H9 (cell line): ENCODE results near the gene ATP13A1. TPM values are rescaled to one million over a fixed set of nuclear protein-coding genes. Genes with fewer than 3 reads are reported as not detected.

Experiments used
- DNase-seq: peaks from one replicate; pipeline ENCODE4 v3.0.0-alpha.2; 2017
- H2AFZ ChIP-seq: one replicate; pipeline ENCODE4 v1.6.1; 2013; ENCODE audit warnings: mild to moderate bottlenecking, low read length, control low read depth, moderate library complexity
- H2AK5ac ChIP-seq: 2 replicates; pipeline ENCODE4 v1.6.1; 2013; ENCODE audit warnings: low read length, control low read depth, mixed read lengths; ENCODE audit not compliant: insufficient read length
- H2BK120ac ChIP-seq: one replicate; pipeline ENCODE4 v1.6.1; 2013; ENCODE audit warnings: low read depth, mild to moderate bottlenecking, low read length, control low read depth, inconsistent platforms; ENCODE audit not compliant: poor library complexity, severe bottlenecking
- H2BK12ac ChIP-seq: 2 replicates; pipeline ENCODE4 v1.6.1; 2013; ENCODE audit warnings: low read length, control low read depth, mixed read lengths, low read depth; ENCODE audit not compliant: insufficient read length
- H2BK15ac ChIP-seq: 2 replicates; pipeline ENCODE4 v1.6.1; 2013; ENCODE audit warnings: low read depth, low read length, control low read depth
- H2BK20ac ChIP-seq: one replicate; pipeline ENCODE4 v1.6.1; 2013; ENCODE audit warnings: low read depth, mild to moderate bottlenecking, low read length, control low read depth, inconsistent platforms; ENCODE audit not compliant: poor library complexity, severe bottlenecking
- H2BK5ac ChIP-seq: 2 replicates; pipeline ENCODE4 v1.6.1; 2013; ENCODE audit warnings: low read length, control low read depth, mixed read lengths; ENCODE audit not compliant: insufficient read length
- H3K14ac ChIP-seq: 2 replicates; pipeline ENCODE4 v1.6.1; 2013; ENCODE audit warnings: low read length, control low read depth; ENCODE audit not compliant: insufficient read depth
- H3K18ac ChIP-seq: 2 replicates; pipeline ENCODE4 v1.6.1; 2013; ENCODE audit warnings: low read depth, mild to moderate bottlenecking, mixed read lengths, low read length, control low read depth; ENCODE audit not compliant: insufficient read length
- H3K23ac ChIP-seq: 2 replicates; pipeline ENCODE4 v1.6.1; 2013; ENCODE audit warnings: low read length, control low read depth, mixed read lengths, low read depth; ENCODE audit not compliant: insufficient read length
- H3K23me2 ChIP-seq: 2 replicates; pipeline ENCODE4 v1.6.1; 2013; ENCODE audit warnings: low read depth, mild to moderate bottlenecking, mixed read lengths, low read length, control low read depth; ENCODE audit not compliant: insufficient read length, poor library complexity, severe bottlenecking
- H3K27ac ChIP-seq: 2 replicates; pipeline ENCODE4 v1.5.1; 2013; ENCODE audit warnings: low read length, control low read depth, mixed read lengths, low read depth; ENCODE audit not compliant: insufficient read length
- H3K27me3 ChIP-seq: 2 replicates; pipeline ENCODE4 v1.6.1; 2013; ENCODE audit warnings: low read length, control low read depth, inconsistent platforms; ENCODE audit not compliant: insufficient read depth
- H3K4ac ChIP-seq: 2 replicates; pipeline ENCODE4 v1.6.1; 2013; ENCODE audit warnings: low read depth, mild to moderate bottlenecking, control low read depth, inconsistent platforms, low read length, moderate library complexity
- H3K4me1 ChIP-seq: 2 replicates; pipeline ENCODE4 v1.6.1; 2013; ENCODE audit warnings: low read length, control low read depth, inconsistent platforms; ENCODE audit not compliant: insufficient read depth
- H3K4me2 ChIP-seq: 2 replicates; pipeline ENCODE4 v1.6.1; 2013; ENCODE audit warnings: low read length, control low read depth, mixed read lengths; ENCODE audit not compliant: insufficient read length, insufficient read depth
- H3K56ac ChIP-seq: 2 replicates; pipeline ENCODE4 v1.6.1; 2013; ENCODE audit warnings: low read depth, mild to moderate bottlenecking, mixed read lengths, low read length, control low read depth; ENCODE audit not compliant: insufficient read length
- H3K79me1 ChIP-seq: 2 replicates; pipeline ENCODE4 v1.6.1; 2013; ENCODE audit warnings: low read depth, mild to moderate bottlenecking, moderate library complexity, low read length, control low read depth, inconsistent platforms; ENCODE audit not compliant: insufficient read depth, poor library complexity, severe bottlenecking
- H3K79me2 ChIP-seq: 2 replicates; pipeline ENCODE4 v1.6.1; 2013; ENCODE audit warnings: low read length, control low read depth, inconsistent platforms; ENCODE audit not compliant: insufficient read depth
- H3K9ac ChIP-seq: 2 replicates; pipeline ENCODE4 v1.6.1; 2013; ENCODE audit warnings: low read length, control low read depth, mixed read lengths; ENCODE audit not compliant: insufficient read length; ENCODE audit errors: extremely low read depth
- H3K9me3 ChIP-seq: one replicate; pipeline ENCODE4 v1.6.1; 2013; ENCODE audit warnings: low read depth, low read length, inconsistent platforms; ENCODE audit not compliant: control insufficient read depth
- H3T11ph ChIP-seq: one replicate; pipeline ENCODE4 v1.6.1; 2013; ENCODE audit warnings: mild to moderate bottlenecking, low read length, control low read depth, inconsistent platforms
- H4K20me1 ChIP-seq: one replicate; pipeline ENCODE4 v1.6.1; 2013; ENCODE audit not compliant: control insufficient read depth, insufficient read length, insufficient read depth
- H4K5ac ChIP-seq: 2 replicates; pipeline ENCODE4 v1.6.1; 2013; ENCODE audit warnings: low read depth, mild to moderate bottlenecking, mixed read lengths, low read length, control low read depth; ENCODE audit not compliant: insufficient read length
- H4K8ac ChIP-seq: replicated peaks from 2 replicates; pipeline ENCODE4 v1.6.1; 2013; ENCODE audit warnings: low read length, control low read depth, mixed read lengths, low read depth; ENCODE audit not compliant: insufficient read length
- H4K91ac ChIP-seq: 2 replicates; pipeline ENCODE4 v1.6.1; 2013; ENCODE audit warnings: low read depth, mild to moderate bottlenecking, moderate library complexity, mixed read lengths, low read length, control low read depth; ENCODE audit not compliant: insufficient read length
- H3K27ac Mint-ChIP-seq, 3 experiments: 2 replicates in 2 of 3; 3 replicates in 1 of 3; pipeline ENCODE4 v1.8.0; 2020 to 2021; ENCODE audit warnings: mixed read lengths in 3 of 3, mild to moderate bottlenecking in 1 of 3, moderate library complexity in 1 of 3
- H3K27me3 Mint-ChIP-seq: 2 replicates; pipeline ENCODE4 v1.8.0; 2021; ENCODE audit warnings: low read depth, mild to moderate bottlenecking, moderate library complexity, mixed read lengths
- H3K36me3 Mint-ChIP-seq, 3 experiments: 2 replicates in 2 of 3; 3 replicates in 1 of 3; pipeline ENCODE4 v1.8.0; 2020 to 2021; ENCODE audit warnings: low read depth in 3 of 3, mixed read lengths in 3 of 3; ENCODE audit not compliant: insufficient read depth in 1 of 3
- H3K4me1 Mint-ChIP-seq, 2 experiments: 2 replicates each; pipeline ENCODE4 v1.8.0; 2020; ENCODE audit warnings: mixed read lengths in 2 of 2
- H3K4me3 Mint-ChIP-seq, 2 experiments: 2 replicates in 1 of 2; 3 replicates in 1 of 2; pipeline ENCODE4 v1.8.0; 2020 to 2021; ENCODE audit warnings: mild to moderate bottlenecking in 2 of 2, mixed read lengths in 2 of 2, moderate library complexity in 1 of 2
- H3K9me3 Mint-ChIP-seq, 2 experiments: 2 replicates in 1 of 2; 3 replicates in 1 of 2; pipeline ENCODE4 v1.8.0; 2020; ENCODE audit warnings: mild to moderate bottlenecking in 2 of 2, mixed read lengths in 2 of 2, moderate library complexity in 1 of 2
- WGBS: extraction: QIAGEN DNeasy Blood & Tissue Kit; methylation state at CpG from one replicate; pipeline ENCODE4 v1.1.7; 2013; ENCODE audit warnings: missing lambda C conversion rate, low lambda C conversion rate, mixed read lengths; ENCODE audit not compliant: insufficient read length; ENCODE audit errors: extremely low coverage; 5-methylcytosine and 5-hydroxymethylcytosine counted together
- total RNA-seq: library from RNA; stranded (reverse); gene quantifications from 2 replicates; pipeline ENCODE4 v1.2.1, GENCODE V29; 2021
- TF ChIP-seq, protein P1 (sequence below): fragments of 200-600 bp; sonication (generic); conservative IDR thresholded peaks from 3 replicates; pipeline ENCODE4 v1.8.0; 2021; ENCODE audit warnings: antibody characterized with exemption, mild to moderate bottlenecking

Gene ATP13A1
- total RNA-seq, 1 experiment from 2014 or later: 67.8 TPM

DNA sequence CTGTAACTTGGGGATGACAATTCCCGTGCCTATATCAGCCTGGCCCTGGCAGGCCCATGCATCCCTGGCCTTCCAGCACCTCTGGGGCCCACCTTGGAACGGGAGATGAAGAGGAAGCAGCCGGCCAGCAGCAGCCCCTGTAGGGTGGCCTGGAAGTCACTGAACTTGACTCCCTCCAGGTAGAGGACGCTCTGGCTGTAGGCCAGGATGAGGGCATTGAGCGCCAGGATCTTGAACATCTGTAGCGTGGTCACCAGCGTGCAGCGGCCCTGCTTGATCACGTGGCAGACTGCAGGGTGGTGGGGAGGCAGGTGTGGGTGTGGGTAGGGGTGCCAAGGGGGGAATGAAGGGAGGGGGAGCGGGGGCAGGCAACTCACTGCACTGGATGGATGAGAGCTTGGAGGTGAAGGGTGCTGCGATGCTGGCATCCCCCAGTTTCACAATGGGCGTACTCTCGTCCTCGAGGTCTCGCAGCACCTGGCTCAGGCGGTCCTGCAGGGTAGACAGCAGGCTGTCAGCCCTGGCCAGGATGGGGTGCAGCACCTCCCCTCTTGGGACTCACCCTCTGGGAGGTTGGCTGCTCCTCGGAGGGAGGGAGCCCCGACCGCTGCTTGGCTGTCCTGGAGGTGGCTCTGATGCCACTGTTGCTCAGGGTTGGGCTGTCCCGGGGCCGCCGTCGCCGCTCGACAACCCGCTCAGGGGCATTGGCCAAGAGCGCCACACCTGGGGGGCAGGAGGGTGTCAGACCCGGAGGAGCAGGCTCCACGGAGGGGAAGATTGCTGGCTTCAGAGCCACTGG is 16.2 kb downstream of the ATP13A1 start:
- no peak overlapping the region for H2BK120ac ChIP-seq
- no peak overlapping the region for H4K91ac ChIP-seq
- no peak overlapping the region for H2AFZ ChIP-seq
- no peak overlapping the region for H3K4me2 ChIP-seq
- H2BK20ac ChIP-seq: no peak overlapping the region
- H3K27ac Mint-ChIP-seq: peak overlapping the region in 1 of 3 experiments; percentile 50; a peak in 1 of 7 replicates
- no peak overlapping the region for H3K18ac ChIP-seq
- no peak for DNase-seq
- WGBS: no CpG with 5 or more reads among the region's 29 CpGs
- no peaks in the 10 kb centered on the region for H3K27me3 ChIP-seq
- no peak overlapping the region for H2BK5ac ChIP-seq
- H2BK12ac ChIP-seq: no peak overlapping the region
- no peaks in the 10 kb centered on the region; the same call in 1 of the 2 replicates for H3K27me3 Mint-ChIP-seq
- peaks cover 6 to 8% of the 10 kb centered on the region in 2 experiments for H3K4me1 Mint-ChIP-seq
- no peaks in the 10 kb centered on the region for H3K9me3 Mint-ChIP-seq
- H3K23me2 ChIP-seq: peaks cover 8% of the 10 kb centered on the region
- no peak overlapping the region for H4K8ac ChIP-seq
- no peak overlapping the region for H2BK15ac ChIP-seq
- H3K56ac ChIP-seq: no peak overlapping the region
- H3K4me3 Mint-ChIP-seq: no peak overlapping the region
- no peaks in the 10 kb centered on the region for H3K79me1 ChIP-seq
- no peak overlapping the region for H3K23ac ChIP-seq
- no peaks in the 10 kb centered on the region for H3K4me1 ChIP-seq
- no peak overlapping the region for H3K4ac ChIP-seq
- TF ChIP-seq, protein P1, sequence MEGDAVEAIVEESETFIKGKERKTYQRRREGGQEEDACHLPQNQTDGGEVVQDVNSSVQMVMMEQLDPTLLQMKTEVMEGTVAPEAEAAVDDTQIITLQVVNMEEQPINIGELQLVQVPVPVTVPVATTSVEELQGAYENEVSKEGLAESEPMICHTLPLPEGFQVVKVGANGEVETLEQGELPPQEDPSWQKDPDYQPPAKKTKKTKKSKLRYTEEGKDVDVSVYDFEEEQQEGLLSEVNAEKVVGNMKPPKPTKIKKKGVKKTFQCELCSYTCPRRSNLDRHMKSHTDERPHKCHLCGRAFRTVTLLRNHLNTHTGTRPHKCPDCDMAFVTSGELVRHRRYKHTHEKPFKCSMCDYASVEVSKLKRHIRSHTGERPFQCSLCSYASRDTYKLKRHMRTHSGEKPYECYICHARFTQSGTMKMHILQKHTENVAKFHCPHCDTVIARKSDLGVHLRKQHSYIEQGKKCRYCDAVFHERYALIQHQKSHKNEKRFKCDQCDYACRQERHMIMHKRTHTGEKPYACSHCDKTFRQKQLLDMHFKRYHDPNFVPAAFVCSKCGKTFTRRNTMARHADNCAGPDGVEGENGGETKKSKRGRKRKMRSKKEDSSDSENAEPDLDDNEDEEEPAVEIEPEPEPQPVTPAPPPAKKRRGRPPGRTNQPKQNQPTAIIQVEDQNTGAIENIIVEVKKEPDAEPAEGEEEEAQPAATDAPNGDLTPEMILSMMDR: no peak
- H3T11ph ChIP-seq: no peak overlapping the region
- no peak overlapping the region for H3K9ac ChIP-seq
- peaks cover 22 to 77% (median 68%) of the 10 kb centered on the region in 3 experiments; a peak in 6 of 7 replicates for H3K36me3 Mint-ChIP-seq
- no peaks in the 10 kb centered on the region for H3K9me3 ChIP-seq
- no peaks in the 10 kb centered on the region for H4K20me1 ChIP-seq
- H2AK5ac ChIP-seq: no peak overlapping the region
- H4K5ac ChIP-seq: no peak overlapping the region
- no peaks in the 10 kb centered on the region for H3K79me2 ChIP-seq
- no peak overlapping the region for H3K14ac ChIP-seq
- no peak overlapping the region for H3K27ac ChIP-seq
